MG63 (cell line): Measurements from ENCODE around the gene MICAL3. TPM values are rescaled to one million over a fixed set of nuclear protein-coding genes. Genes with fewer than 3 reads are reported as not detected.
"Not testable (repeated sequence)": the region's sequence is repeated elsewhere in the genome, so short reads cannot be mapped to it uniquely, and the experiment has no call there.

ENCODE experiments used
- DNase-seq: peaks from one replicate; pipeline ENCODE4 v3.0.0-alpha.2; 2020
- H3K27me3 ChIP-seq: fragments of 250-450 bp; sonication (Bioruptor Pico); 2 replicates; pipeline ENCODE4 v1.5.1; 2020; ENCODE audit warnings: mild to moderate bottlenecking, moderate library complexity
- H3K36me3 ChIP-seq: fragments of 250-450 bp; sonication (Bioruptor Pico); 2 replicates; pipeline ENCODE4 v1.5.1; 2020; ENCODE audit warnings: mild to moderate bottlenecking, moderate library complexity
- H3K4me3 ChIP-seq: fragments of 250-450 bp; sonication (Bioruptor Pico); 2 replicates; pipeline ENCODE4 v1.5.1; 2020; ENCODE audit warnings: mild to moderate bottlenecking, moderate library complexity
- H3K9me3 ChIP-seq: fragments of 250-450 bp; sonication (Bioruptor Pico); 2 replicates; pipeline ENCODE4 v1.5.1; 2020; ENCODE audit warnings: mild to moderate bottlenecking, moderate library complexity
- total RNA-seq: library from RNA; depleted of rRNA; stranded (reverse); fragments of >200 nt; shearing (Covaris generic); gene quantifications from 2 replicates; pipeline ENCODE4 v1.2.3, GENCODE V29; 2014; ENCODE audit warnings: low replicate concordance

Gene MICAL3
- total RNA-seq, 1 experiment from 2014 or later, result 13.4 TPM

DNA sequence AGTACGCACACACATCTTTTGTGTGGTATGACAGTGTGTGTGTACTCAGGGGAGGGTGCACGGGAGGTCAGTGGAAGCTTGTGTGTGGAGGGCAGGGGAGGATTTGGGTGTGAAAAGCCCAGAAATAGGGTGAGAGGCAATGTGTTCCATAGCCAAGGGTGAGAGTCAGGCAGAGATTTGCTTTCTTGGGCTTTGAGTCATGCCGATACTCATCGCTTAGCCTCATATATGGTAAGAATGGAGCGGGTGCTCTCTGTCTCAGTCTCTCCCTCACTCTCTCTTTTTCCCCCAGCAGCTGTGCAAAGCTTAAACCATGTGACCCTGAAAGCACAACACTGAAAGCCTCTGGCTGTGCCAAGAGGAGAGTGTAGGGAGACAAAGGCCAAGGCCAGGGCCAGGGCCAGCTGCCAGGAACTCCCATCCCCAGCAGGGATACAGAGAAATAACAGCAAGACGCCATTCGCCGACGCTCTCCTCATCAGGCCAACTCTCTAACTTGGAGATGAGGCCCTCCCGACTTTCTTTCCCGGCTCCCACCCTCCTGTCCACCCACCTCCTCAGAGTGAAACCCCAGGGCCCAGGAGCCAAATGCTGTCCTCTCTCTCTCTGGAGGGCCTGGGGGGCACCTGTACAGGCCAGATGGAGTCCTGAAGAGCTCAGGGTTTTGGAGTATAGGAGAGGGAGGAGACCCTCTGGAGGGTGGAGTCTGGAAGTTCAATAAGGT lies 20.3 kb upstream of the MICAL3 start:
- H3K27me3 ChIP-seq, result no peaks in the 10 kb centered on the region
- no peak overlapping the region for H3K4me3 ChIP-seq
- no peaks in the 10 kb centered on the region for H3K9me3 ChIP-seq
- no peaks in the 10 kb centered on the region for H3K36me3 ChIP-seq
- DNase-seq, result no peak

DNA sequence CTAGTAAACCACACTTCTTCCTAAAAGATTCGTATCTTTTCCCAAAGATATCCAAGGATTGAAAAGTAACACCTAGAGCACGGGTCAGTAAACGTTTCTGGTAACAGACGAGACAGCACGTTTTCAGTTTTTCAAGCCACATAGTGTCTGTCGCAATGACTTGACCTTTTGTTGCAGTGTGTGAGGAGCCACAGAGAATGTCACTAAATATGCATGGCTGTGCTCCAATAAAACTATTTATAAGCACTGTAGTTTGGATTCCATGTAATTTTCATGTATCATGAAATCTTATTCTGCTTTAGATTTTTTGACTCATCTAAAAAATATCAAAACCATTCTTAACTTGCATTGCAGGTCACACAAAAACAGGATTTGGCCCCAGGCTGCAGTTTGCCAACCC lies 18.3 kb upstream of the MICAL3 start:
- Histone ChIP-seq H3K36me3 (no peaks in the 10 kb centered on the region), H3K27me3 (no peaks in the 10 kb centered on the region), H3K4me3 (no peak overlapping the region), H3K9me3 (no peaks in the 10 kb centered on the region)
- no peak for DNase-seq

DNA sequence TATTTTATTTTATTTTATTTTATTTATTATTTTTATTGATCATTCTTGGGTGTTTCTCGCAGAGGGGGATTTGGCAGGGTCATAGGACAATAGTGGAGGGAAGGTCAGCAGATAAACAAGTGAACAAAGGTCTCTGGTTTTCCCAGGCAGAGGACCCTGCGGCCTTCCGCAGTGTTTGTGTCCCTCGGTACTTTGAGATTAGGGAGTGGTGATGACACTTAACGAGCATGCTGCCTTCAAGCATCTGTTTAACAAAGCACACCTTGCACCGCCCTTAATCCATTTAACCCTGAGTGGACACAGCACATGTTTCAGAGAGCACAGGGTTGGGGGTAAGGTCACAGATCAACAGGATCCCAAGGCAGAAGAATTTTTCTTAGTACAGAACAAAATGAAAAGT lies 16.5 kb upstream of the MICAL3 start:
- H3K4me3 ChIP-seq, DNase-seq, H3K36me3 ChIP-seq, H3K27me3 ChIP-seq, H3K9me3 ChIP-seq: not testable (repeated sequence)

DNA sequence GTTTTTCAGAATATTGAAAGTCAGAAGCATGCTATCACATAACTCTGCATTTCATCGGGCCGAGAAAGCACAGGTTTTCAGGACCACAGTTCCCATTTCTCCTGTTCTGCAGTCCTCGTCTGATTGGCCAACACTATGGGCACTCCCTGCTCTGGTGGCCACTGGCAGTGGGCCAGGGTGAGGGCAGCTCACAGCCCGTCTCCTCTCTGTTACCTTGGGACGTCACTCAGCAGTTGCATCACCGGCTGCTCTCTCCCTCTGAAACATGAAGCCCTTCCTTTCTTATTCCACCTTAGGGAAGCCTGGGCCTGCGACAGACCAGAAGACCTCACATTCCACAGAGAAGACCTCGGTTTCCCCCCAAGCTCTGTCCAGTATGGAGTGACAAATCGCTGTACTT lies 11.4 kb upstream of the MICAL3 start:
- DNase-seq, result no peak
- Histone ChIP-seq H3K27me3 (no peaks in the 10 kb centered on the region), H3K4me3 (no peak overlapping the region), H3K9me3 (no peaks in the 10 kb centered on the region), H3K36me3 (no peaks in the 10 kb centered on the region)

GRCh38 chr22:18034076-18034475 lies 9.7 kb upstream of the MICAL3 start:
- no peaks in the 10 kb centered on the region for H3K27me3 ChIP-seq
- no peak overlapping the region for H3K4me3 ChIP-seq
- H3K9me3 ChIP-seq, result no peaks in the 10 kb centered on the region

DNA sequence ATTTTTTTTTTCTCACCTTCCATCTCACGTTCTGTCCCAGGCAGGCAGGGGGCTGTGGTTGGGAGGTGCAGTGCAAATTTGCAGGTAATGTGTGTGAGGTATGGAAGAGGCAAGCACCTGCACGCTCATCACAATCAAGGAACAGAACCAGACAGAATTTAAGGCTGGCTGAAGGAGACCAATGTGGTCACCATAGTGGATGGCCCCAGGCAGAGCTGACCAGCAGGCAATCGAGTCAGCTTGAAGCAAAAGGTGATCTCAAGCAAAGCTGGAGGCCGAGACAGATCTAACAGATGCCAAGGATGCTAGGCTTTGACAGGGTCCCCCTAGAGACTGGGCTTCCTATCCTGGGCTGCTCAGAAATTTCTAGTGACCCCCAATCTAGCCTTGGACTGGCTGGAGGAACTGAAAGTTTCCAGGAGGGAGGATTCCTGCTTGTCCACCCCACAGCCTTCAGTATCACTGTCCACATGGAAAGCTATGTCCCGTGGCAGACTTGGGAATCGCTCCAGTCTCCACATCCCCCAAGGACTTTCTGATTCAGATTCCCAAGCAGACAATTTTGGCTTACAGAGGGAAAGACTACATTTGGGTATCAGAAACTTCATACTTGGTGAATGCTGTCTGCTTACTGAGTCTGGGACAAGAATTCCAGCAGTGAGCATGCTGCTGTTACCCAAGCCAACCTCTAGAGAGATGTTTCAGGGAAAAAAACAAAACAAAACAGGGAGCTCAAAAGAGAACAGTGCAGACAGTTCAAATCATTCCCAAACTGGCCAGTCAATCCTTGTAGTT lies 9.0 kb upstream of the MICAL3 start:
- DNase-seq, result peak; percentile 30
- no peaks in the 10 kb centered on the region for H3K9me3 ChIP-seq

More at GRCh38 chr22:18034076-18034475, 9.7 kb upstream of the MICAL3 start:
- H3K36me3 ChIP-seq, result no peaks in the 10 kb centered on the region
- DNase-seq, result no peak

GRCh38 chr22:18032455-18033101 lies 8.2 kb upstream of the MICAL3 start:
- peak; percentile 92 for DNase-seq
- Histone ChIP-seq H3K27me3 (no peaks in the 10 kb centered on the region), H3K4me3 (no peak overlapping the region), H3K36me3 (no peaks in the 10 kb centered on the region), H3K9me3 (no peaks in the 10 kb centered on the region)

More for the DNA sequence above, 9.0 kb upstream of the MICAL3 start:
- Histone ChIP-seq H3K27me3 (no peaks in the 10 kb centered on the region), H3K4me3 (no peak overlapping the region), H3K36me3 (no peaks in the 10 kb centered on the region)

GRCh38 chr22:18031695-18032454 lies 7.5 kb upstream of the MICAL3 start:
- Histone ChIP-seq H3K36me3 (no peaks in the 10 kb centered on the region), H3K4me3 (no peak overlapping the region), H3K9me3 (no peaks in the 10 kb centered on the region), H3K27me3 (no peaks in the 10 kb centered on the region)
- DNase-seq, result peak; percentile 95

- no peak overlapping the region for H3K4me3 ChIP-seq
- no peaks in the 10 kb centered on the region for H3K27me3 ChIP-seq
- DNase-seq, result no peak
- no peaks in the 10 kb centered on the region for H3K9me3 ChIP-seq
- H3K36me3 ChIP-seq, result no peaks in the 10 kb centered on the region
Observed at GRCh38 chr22:18029686-18030267, 5.4 kb upstream of the MICAL3 start.

GRCh38 chr22:18028817-18029527 lies 4.6 kb upstream of the MICAL3 start:
- Histone ChIP-seq H3K36me3 (no peaks in the 10 kb centered on the region), H3K27me3 (no peaks in the 10 kb centered on the region), H3K4me3 (no peak overlapping the region), H3K9me3 (no peaks in the 10 kb centered on the region)
- DNase-seq, result no peak

DNA sequence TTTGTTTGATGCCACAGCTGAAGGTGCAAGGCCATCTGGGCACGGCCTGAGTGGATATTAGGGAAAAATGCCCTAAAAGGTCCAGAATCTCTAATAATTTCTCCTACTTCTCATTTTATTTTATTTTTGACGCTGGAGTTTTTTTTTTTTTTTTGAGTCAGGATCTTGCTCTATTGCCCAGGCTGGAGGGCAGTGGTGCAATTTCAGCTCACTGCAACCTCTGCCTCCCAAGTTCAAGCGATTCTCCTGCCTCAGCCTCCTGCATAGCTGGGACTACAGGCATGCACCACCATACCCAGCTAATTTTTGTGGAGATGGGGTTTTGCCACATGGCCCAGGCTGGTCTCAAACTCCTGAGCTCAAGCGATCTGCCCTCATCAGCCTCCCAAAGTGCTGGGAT lies 1.5 kb upstream of the MICAL3 start:
- not testable (repeated sequence) for DNase-seq, H3K9me3 ChIP-seq, H3K36me3 ChIP-seq, H3K4me3 ChIP-seq, H3K27me3 ChIP-seq

GRCh38 chr22:18024956-18025720 lies 777 bp upstream of the MICAL3 start:
- Histone ChIP-seq H3K9me3 (no peaks in the 10 kb centered on the region), H3K36me3 (no peaks in the 10 kb centered on the region), H3K27me3 (no peaks in the 10 kb centered on the region), H3K4me3 (peak overlapping the region; percentile 62)
- no peak for DNase-seq

DNA sequence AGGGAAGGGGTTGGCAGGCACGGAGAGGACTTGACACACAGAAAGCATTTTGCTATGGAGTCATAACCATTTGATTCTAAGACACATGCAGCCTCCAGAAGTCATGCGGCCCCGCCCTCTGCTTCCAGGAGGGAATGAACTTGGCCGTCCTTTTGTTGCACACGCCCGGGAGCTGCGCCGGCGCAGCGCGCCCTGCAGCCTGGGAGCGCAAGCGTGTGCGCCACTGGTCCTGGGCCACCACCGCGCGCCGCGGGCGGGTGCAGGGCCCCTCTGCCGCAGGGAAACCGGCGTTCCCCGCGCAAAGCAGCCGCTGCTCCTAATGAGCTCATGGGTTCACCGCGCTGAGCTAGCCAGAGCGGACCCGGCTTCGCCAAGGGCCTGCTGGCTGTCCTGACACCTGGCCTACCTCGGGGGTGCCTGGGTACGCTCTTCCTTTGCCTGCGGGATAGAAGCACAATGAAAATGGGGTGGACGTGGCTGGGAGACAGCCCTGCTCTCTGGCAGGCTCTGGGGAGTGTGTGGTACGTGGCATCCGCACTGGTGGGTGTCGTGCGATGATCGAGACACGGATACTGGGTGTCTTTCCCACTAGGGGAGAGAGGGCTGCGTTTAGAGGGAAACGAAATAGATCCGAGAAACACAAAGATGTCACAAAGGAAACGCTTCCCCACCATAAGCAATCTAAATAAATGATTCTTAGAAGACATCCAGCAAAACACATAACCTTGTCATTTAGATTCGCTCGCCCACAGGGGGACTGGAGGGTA lies 669 bp downstream of the MICAL3 start:
- H3K36me3 ChIP-seq, result no peaks in the 10 kb centered on the region
- no peaks in the 10 kb centered on the region for H3K9me3 ChIP-seq
- peak; percentile 91 for DNase-seq
- H3K4me3 ChIP-seq, result peak overlapping the region; percentile 62
- no peaks in the 10 kb centered on the region for H3K27me3 ChIP-seq

DNA sequence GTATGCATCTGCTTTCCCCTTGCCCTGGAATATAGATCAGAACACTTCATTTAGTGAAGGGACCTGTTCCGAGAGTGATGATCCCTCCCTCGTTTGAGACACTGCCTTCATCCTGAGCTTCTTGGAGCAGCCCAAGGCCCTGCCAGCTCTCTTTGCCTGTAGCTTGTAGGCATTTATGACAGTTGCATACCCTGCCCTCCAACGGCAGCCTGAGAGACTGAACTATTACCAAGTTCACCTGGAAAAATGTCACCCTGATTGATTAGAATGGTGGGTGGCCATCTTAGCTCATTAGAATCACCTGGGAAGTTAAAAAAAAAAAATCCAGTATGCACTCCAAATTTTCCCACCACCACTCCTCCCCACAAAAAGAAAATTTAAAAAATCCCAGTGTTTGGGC lies 1.5 kb downstream of the MICAL3 start:
- Histone ChIP-seq H3K9me3 (no peaks in the 10 kb centered on the region), H3K4me3 (peak overlapping the region; percentile 62), H3K27me3 (no peaks in the 10 kb centered on the region), H3K36me3 (0 out of 2 replicates have a peak, but pooled peaks cover 2% of the 10 kb centered on the region)
- DNase-seq, result no peak

DNA sequence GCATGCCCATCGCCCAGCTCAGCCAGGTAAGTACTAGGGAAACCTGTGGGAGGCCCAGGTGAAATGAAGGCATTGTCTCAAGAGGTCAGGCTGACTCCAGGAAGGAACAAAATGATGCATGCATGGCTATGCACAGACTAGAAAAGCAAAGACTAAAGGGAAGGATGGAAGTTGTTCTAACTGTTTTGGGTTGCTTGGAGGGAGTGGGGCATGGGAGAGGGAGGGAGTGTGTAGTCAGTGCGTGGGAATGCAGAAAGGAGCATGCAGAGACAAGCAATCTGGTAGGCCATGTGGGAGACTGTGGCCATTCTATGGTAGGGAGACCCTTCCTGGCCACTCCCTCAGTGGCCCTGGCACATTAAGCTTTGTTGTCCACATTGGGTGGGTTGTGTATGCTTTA lies 2.9 kb downstream of the MICAL3 start:
- no peaks in the 10 kb centered on the region for H3K9me3 ChIP-seq
- no peaks in the 10 kb centered on the region for H3K27me3 ChIP-seq
- DNase-seq, result no peak
- 0 out of 2 replicates have a peak, but pooled peaks cover 2% of the 10 kb centered on the region for H3K36me3 ChIP-seq
- no peak overlapping the region for H3K4me3 ChIP-seq
